Astrocyte (in vitro differentiated cells and primary cell): ENCODE data around the gene SLCO3A1. TPM values are rescaled to one million over a fixed set of nuclear protein-coding genes. Genes with fewer than 3 reads are reported as not detected.

Source experiments
- DNase-seq: peaks from one replicate; pipeline ENCODE4 v3.0.0-alpha.2; 2010; ENCODE audit warnings: low read depth
- FAIRE-seq: peaks from 2 replicates; lab custom pipeline; 2011; peaks lifted over from hg19 to GRCh38; lab: Jason Lieb, UNC
- H2AFZ ChIP-seq: 2 replicates; pipeline ENCODE4 v1.6.0; 2012; ENCODE audit warnings: low read depth, low read length, inconsistent platforms
- H3K27ac ChIP-seq: 2 replicates; pipeline ENCODE4 v1.5.1; 2011; ENCODE audit warnings: low read depth, low read length, inconsistent platforms
- H3K27me3 ChIP-seq: 2 replicates; pipeline ENCODE4 v1.6.0; 2011; ENCODE audit warnings: low read length, inconsistent platforms; ENCODE audit not compliant: insufficient read depth
- H3K36me3 ChIP-seq: 2 replicates; pipeline ENCODE4 v1.5.1; 2011; ENCODE audit warnings: low read length, inconsistent platforms; ENCODE audit not compliant: insufficient read depth
- H3K4me1 ChIP-seq: 2 replicates; pipeline ENCODE4 v1.5.1; 2011; ENCODE audit warnings: low read length, inconsistent platforms; ENCODE audit not compliant: insufficient read depth
- H3K4me2 ChIP-seq: 2 replicates; pipeline ENCODE4 v1.6.0; 2012; ENCODE audit warnings: low read length, inconsistent platforms
- H3K4me3 ChIP-seq: 2 replicates; pipeline ENCODE4 v1.5.1; 2011; ENCODE audit warnings: low read depth, mild to moderate bottlenecking, low read length, inconsistent platforms; ENCODE audit not compliant: insufficient read depth
- H3K79me2 ChIP-seq: 2 replicates; pipeline ENCODE4 v1.6.0; 2012; ENCODE audit warnings: mild to moderate bottlenecking, low read length, inconsistent platforms; ENCODE audit not compliant: insufficient read depth
- H3K9ac ChIP-seq: 2 replicates; pipeline ENCODE4 v1.6.0; 2012; ENCODE audit warnings: mild to moderate bottlenecking, low read length, inconsistent platforms
- H3K9me3 ChIP-seq: 2 replicates; pipeline ENCODE4 v1.5.1; 2012; ENCODE audit warnings: low read depth, mild to moderate bottlenecking, low read length, inconsistent platforms; ENCODE audit not compliant: insufficient read depth
- H4K20me1 ChIP-seq: 2 replicates; pipeline ENCODE4 v1.6.0; 2012; ENCODE audit warnings: low read length, inconsistent platforms; ENCODE audit not compliant: insufficient read depth
- H3K27ac Mint-ChIP-seq: one replicate; pipeline ENCODE4 v1.8.0; 2021; ENCODE audit warnings: mild to moderate bottlenecking, mixed read lengths; ENCODE audit not compliant: unreplicated experiment
- H3K27me3 Mint-ChIP-seq: one replicate; pipeline ENCODE4 v1.8.0; 2021; ENCODE audit warnings: low read depth, mixed read lengths; ENCODE audit not compliant: unreplicated experiment
- H3K36me3 Mint-ChIP-seq: one replicate; pipeline ENCODE4 v1.8.0; 2021; ENCODE audit warnings: low read depth, mixed read lengths; ENCODE audit not compliant: unreplicated experiment
- H3K4me1 Mint-ChIP-seq: one replicate; pipeline ENCODE4 v1.8.0; 2021; ENCODE audit warnings: low read depth, mixed read lengths; ENCODE audit not compliant: unreplicated experiment
- H3K4me3 Mint-ChIP-seq: one replicate; pipeline ENCODE4 v1.8.0; 2021; ENCODE audit warnings: mild to moderate bottlenecking, moderate library complexity, mixed read lengths; ENCODE audit not compliant: unreplicated experiment
- H3K9me3 Mint-ChIP-seq: one replicate; pipeline ENCODE4 v1.8.0; 2021; ENCODE audit warnings: mild to moderate bottlenecking, mixed read lengths; ENCODE audit not compliant: unreplicated experiment
- EZH2 ChIP-seq: IDR thresholded peaks from 2 replicates; pipeline ENCODE4 v1.6.1; 2012; ENCODE audit warnings: mild to moderate bottlenecking, low read length, inconsistent platforms; ENCODE audit not compliant: insufficient read depth
- total RNA-seq: library from RNA; stranded (reverse); gene quantifications from 2 replicates; pipeline ENCODE4 v1.2.1, GENCODE V29; 2021
- TF ChIP-seq, protein P1 (sequence below): IDR thresholded peaks from 2 replicates; pipeline ENCODE4 v1.5.1; 2011; ENCODE audit warnings: low read depth, mild to moderate bottlenecking, inconsistent platforms, low read length, moderate library complexity; ENCODE audit not compliant: insufficient read depth

SLCO3A1 gene
- total RNA-seq, 1 donor from 2014 or later: 9.4 TPM

DNA sequence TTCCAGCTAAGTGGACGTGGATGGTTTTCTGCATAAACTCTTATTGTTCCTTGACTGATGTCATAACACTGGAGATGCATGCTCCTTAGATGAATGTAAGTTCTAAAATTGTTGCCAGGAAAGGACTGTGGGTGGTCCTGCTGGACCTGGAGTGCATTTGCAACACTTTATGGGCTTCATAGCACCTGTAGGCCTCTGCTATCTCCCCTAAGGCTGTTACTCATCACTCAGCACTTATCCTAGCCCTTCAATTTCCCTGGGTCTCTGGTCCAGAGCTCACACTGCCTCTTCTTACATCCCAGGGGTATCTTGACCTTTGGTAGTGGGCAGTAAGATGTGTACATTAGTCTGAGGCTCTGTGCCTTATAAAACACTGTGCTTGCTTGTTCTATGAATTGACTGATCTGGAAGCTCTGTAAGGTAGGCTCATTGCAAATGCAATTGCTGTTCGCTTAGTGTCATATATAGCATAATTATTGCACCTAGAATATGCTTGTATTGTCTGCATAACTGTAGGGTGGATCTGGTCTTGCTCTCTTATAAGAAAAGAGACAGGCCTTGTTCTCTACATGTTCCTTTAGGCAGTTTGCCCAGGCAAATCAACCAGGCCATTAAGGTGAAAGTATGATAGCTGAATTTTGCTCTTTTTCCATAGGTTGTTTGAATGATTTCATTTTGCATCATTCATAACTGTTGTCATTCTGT lies 35.8 kb downstream of the SLCO3A1 start:
- no peak overlapping the region for H3K27ac ChIP-seq
- no peaks in the 10 kb centered on the region for H3K36me3 ChIP-seq
- Mint-ChIP-seq H3K27me3 (no peaks in the 10 kb centered on the region), H3K27ac (no peak overlapping the region), H3K4me1 (peaks cover 3% of the 10 kb centered on the region), H3K4me3 (no peak overlapping the region), H3K9me3 (no peaks in the 10 kb centered on the region), H3K36me3 (no peaks in the 10 kb centered on the region)
- no peaks in the 10 kb centered on the region for H3K9me3 ChIP-seq
- no peak overlapping the region for H3K4me3 ChIP-seq
- no peak for TF ChIP-seq EZH2
- TF ChIP-seq, protein P1, sequence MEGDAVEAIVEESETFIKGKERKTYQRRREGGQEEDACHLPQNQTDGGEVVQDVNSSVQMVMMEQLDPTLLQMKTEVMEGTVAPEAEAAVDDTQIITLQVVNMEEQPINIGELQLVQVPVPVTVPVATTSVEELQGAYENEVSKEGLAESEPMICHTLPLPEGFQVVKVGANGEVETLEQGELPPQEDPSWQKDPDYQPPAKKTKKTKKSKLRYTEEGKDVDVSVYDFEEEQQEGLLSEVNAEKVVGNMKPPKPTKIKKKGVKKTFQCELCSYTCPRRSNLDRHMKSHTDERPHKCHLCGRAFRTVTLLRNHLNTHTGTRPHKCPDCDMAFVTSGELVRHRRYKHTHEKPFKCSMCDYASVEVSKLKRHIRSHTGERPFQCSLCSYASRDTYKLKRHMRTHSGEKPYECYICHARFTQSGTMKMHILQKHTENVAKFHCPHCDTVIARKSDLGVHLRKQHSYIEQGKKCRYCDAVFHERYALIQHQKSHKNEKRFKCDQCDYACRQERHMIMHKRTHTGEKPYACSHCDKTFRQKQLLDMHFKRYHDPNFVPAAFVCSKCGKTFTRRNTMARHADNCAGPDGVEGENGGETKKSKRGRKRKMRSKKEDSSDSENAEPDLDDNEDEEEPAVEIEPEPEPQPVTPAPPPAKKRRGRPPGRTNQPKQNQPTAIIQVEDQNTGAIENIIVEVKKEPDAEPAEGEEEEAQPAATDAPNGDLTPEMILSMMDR: no peak
- DNase-seq (no peak), FAIRE-seq (no peak)
- no peaks in the 10 kb centered on the region for H3K27me3 ChIP-seq
- H3K79me2 ChIP-seq: no peaks in the 10 kb centered on the region
- no peak overlapping the region for H3K9ac ChIP-seq
- no peak overlapping the region for H3K4me2 ChIP-seq
- H2AFZ ChIP-seq: no peak overlapping the region
- peaks cover 14% of the 10 kb centered on the region for H4K20me1 ChIP-seq
- H3K4me1 ChIP-seq: no peaks in the 10 kb centered on the region

DNA sequence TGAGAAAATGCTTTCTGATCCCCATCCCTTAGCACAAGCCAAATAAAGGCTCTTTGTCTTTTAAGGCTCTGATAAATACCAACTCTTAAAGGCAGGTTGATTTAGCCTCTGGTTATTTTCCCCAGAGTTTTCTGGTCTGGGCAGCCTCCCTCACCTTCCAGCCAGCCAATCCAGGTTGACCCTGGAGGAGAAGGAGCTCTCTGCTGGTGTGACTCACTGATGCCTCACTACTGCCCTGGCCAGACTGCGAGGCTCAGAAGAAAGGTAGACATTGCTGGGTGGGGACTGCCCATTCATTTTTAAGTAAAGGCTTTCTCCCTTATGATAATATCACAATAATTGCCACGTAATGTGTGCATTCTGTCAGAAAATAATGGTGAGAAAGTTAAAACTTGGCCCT lies 37.1 kb downstream of the SLCO3A1 start:
- Histone ChIP-seq H3K9me3 (no peaks in the 10 kb centered on the region), H3K36me3 (no peaks in the 10 kb centered on the region), H3K27me3 (no peaks in the 10 kb centered on the region), H3K79me2 (no peaks in the 10 kb centered on the region), H4K20me1 (peaks cover 9% of the 10 kb centered on the region), H3K4me3 (no peak overlapping the region), H3K4me2 (no peak overlapping the region), H3K4me1 (no peaks in the 10 kb centered on the region), H3K27ac (no peak overlapping the region), H2AFZ (no peak overlapping the region), H3K9ac (no peak overlapping the region)
- no peaks in the 10 kb centered on the region for H3K9me3 Mint-ChIP-seq
- H3K4me1 Mint-ChIP-seq: peaks cover 5% of the 10 kb centered on the region
- FAIRE-seq (no peak), DNase-seq (peak; percentile 48)
- TF ChIP-seq, protein P1: no peak
- no peak for TF ChIP-seq EZH2
- H3K27ac Mint-ChIP-seq: no peak overlapping the region
- no peaks in the 10 kb centered on the region for H3K36me3 Mint-ChIP-seq
- no peaks in the 10 kb centered on the region for H3K27me3 Mint-ChIP-seq
- H3K4me3 Mint-ChIP-seq: no peak overlapping the region

DNA sequence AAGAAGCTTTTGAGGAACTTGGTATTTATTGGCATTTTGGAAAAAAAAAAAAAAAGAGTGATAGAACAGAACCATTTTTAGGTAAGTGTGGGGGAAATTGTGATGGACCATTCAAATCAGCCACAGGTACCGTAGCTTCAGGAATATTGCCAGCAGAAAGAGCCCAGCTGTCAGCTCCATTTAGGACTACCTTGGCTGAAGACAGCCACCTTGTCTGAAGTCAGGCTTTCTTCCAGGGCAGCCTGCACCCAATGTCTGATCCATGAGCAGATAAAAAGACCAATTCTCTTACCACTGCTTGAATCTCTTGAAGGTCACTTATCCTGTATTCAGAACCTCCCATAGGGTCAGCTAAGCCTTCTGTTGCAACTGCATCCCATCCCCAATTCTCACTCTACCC lies 37.6 kb downstream of the SLCO3A1 start:
- no peak overlapping the region for H3K4me3 Mint-ChIP-seq
- Histone ChIP-seq H3K27me3 (no peaks in the 10 kb centered on the region), H4K20me1 (peaks cover 9% of the 10 kb centered on the region), H3K27ac (no peak overlapping the region), H3K9me3 (no peaks in the 10 kb centered on the region), H3K79me2 (no peaks in the 10 kb centered on the region), H3K9ac (no peak overlapping the region), H3K4me2 (no peak overlapping the region), H3K4me3 (no peak overlapping the region), H2AFZ (no peak overlapping the region), H3K4me1 (no peaks in the 10 kb centered on the region), H3K36me3 (no peaks in the 10 kb centered on the region)
- TF ChIP-seq, protein P1: no peak
- TF ChIP-seq EZH2: no peak
- H3K9me3 Mint-ChIP-seq: no peaks in the 10 kb centered on the region
- H3K36me3 Mint-ChIP-seq: no peaks in the 10 kb centered on the region
- no peak for FAIRE-seq
- no peak overlapping the region for H3K27ac Mint-ChIP-seq
- DNase-seq: no peak
- H3K27me3 Mint-ChIP-seq: no peaks in the 10 kb centered on the region
- peaks cover 5% of the 10 kb centered on the region for H3K4me1 Mint-ChIP-seq
